GM04503 (cell line): Measurements from ENCODE around the gene TRIM51.
"Not testable (repeated sequence)": the region's sequence is repeated elsewhere in the genome, so short reads cannot be mapped to it uniquely, and the experiment has no call there.

Experiments
- DNase-seq: peaks from one replicate; pipeline ENCODE4 v3.0.0-alpha.2; 2012; ENCODE audit warnings: low read depth

TRIM51 gene, protein sequence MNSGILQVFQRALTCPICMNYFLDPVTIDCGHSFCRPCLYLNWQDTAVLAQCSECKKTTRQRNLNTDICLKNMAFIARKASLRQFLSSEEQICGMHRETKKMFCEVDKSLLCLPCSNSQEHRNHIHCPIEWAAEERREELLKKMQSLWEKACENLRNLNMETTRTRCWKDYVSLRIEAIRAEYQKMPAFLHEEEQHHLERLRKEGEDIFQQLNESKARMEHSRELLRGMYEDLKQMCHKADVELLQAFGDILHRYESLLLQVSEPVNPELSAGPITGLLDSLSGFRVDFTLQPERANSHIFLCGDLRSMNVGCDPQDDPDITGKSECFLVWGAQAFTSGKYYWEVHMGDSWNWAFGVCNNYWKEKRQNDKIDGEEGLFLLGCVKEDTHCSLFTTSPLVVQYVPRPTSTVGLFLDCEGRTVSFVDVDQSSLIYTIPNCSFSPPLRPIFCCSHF

DNA sequence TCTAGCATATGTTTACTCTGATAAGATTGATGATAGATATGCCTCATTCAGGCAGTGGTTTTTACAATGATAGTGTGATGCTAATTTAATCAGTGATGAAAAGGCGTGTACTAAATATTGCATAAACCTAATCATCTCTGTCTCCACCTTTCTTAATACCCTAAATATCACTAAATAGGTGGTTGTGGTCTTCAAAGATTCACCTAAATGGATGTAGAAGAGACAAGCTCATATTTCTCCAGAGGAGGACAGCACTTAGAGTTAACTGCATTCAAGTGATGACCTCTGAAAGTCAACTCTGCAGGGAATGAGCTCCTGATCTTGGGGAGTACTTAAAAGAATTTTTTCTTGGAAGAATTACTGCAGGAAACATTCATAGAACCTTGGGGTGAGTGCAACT, at the start of gene TRIM51:
TSS of gene TRIM51 (plus strand) at position 301 of the 400 bp plus-strand sequence. CDS start 2,132 bp downstream, outside the sequence.
- DNase-seq, result not testable (repeated sequence)

DNA sequence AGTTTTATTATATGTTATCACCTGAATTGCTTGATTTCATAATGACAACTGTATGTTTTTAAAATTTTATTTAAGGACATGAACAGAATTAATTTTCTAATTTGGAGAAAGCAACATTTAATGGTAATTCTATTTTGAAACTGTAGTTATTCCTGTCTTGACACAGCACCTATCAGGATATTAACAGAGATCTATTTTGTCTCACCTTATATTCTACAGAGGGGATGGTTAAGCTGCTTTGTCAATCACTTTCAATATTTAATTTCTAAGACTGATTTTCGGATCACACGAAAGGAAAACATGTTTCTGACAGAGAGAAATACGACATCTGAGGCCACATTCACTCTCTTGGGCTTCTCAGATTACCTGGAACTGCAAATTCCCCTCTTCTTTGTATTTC, 44.6 kb upstream of the TRIM51 start, which contains the start of gene OR5D16:
TSS of gene OR5D16 (plus strand) at position 301 of the 400 bp plus-strand sequence. CDS start at position 301, 0 bp downstream.
- no peak for DNase-seq

DNA sequence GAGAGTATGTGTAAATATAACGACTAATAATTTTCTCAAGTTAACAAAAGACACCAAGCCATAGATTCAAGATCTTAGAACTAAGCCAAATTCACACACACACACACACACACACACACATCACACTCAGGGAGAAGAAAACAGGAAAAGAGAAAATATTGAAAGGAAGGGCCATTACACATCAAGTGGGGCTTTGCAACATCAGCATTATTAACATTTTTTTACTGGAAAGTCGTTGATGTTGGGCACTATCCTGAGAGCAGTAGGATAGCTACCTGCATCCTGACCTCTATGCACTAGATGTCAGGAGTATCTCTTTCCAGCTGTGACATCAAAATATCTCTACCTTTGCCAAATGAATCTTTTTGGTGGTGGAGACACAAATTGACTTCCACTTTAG, 35.6 kb upstream of the TRIM51 start:
- no peak for DNase-seq

DNA sequence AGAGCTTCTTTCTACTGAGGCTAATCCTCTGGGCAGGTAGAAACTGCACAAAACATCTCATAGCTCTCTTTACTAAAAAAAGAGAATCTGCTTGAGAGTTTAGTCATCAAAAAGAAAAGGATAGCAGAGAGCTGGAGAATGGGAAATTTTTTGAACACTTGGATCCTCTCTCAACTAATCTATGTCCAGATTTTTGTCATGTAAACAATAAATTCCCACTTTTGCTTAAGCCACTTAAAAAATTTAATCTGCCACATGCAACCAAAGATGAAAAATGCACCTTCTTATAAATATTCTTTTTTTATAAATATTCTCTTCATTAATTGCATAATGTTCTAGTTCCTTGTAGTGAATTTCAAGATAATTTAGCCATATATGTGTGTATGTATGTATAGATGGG, 34.1 kb upstream of the TRIM51 start:
- no peak for DNase-seq

DNA sequence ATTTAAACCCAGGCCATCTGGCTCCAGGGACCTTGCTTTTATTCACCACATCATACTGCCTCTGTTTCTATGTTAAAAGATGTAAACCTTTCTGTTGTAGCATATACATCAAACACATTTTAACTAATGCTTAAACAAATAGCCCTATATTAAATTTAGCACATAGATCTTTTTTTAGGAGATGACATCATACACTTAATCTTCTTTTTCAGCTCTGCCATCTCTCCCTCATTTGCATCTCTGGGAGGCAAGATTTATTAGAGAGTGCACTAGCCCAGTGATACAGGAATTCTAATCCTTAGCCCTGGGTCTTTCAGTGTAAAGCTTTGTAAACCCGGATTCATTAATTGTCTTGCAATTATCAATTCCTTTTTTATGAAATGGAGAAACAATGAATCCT, 31.0 kb upstream of the TRIM51 start:
- DNase-seq, result no peak

DNA sequence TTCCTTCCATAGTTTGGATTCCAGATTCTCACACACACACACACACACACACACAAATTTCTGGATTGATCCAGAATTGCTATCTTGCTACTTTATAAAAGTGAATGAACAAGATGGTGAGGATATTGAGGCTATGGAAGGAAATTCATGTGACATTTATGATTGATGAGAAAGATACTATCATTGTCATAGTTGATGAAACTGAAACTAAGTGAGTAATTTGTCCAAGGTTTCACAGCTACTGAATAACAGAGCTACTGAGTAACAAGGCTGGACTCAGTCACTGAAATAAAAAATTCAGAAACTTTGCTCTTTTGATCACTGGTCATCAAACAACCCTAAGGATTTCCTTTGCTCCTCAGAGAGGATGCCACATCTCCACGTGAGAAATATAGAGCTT, 28.4 kb upstream of the TRIM51 start:
- DNase-seq, result no peak

DNA sequence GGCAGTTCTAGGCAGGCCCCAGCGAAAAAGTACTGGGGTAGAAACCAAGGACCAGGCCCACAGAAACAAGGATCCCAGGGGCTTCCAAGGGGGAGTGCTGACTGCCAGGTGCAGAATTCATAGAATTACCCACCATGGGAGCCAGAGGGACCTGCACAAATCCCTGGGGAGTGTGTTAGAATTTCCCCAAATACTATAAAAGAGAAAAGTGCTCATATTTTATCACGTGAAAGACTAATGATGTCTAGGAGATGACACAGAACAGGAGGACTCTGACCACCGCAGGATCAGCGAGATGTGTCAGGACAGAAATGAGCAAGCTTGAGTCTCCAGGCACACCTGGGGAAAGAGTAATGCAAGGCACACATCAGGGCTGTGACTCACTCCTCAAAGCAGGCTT, 15.7 kb upstream of the TRIM51 start:
- not testable (repeated sequence) for DNase-seq

DNA sequence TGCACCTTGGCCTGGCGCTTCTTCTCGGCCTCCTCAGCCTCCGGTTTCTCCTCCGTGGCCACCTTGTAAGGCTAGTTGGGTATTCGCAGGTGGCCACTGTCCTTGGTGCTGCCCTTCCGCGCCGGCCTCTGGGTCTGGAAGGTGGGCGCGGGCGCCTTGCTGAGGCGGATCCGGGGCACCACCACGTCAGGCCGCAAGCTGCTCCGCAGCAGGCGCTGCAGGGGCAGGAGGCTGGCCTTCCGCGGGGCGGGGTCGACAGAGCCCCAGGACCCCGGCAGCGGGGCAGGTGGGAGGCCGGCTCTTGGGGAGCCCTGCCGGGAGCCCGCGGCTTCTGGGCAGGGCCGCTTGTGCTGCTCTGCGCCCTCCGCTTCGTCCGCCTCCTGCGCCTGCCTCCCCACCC, 10.4 kb upstream of the TRIM51 start:
- DNase-seq, result not testable (repeated sequence)

DNA sequence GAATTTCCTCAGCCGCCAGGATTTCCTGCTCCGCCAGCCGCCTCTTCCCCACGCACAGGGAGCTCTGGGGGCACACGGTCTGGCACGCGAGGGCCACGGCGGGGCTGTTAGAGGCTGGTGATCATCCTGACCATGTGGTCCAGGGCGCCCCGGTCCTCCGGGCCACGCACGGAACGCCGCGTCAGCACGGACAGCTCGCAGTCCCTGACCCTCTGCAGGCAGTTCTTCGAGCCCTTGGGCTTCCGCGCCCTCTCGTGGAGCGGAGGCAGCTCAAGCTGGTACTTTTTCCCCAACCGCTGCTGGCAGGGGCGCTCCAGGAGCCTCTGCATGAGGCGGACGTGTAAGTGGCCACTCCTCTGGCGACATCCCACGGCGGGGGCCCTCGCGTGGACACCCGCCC, 10.0 kb upstream of the TRIM51 start:
- DNase-seq, result not testable (repeated sequence)

DNA sequence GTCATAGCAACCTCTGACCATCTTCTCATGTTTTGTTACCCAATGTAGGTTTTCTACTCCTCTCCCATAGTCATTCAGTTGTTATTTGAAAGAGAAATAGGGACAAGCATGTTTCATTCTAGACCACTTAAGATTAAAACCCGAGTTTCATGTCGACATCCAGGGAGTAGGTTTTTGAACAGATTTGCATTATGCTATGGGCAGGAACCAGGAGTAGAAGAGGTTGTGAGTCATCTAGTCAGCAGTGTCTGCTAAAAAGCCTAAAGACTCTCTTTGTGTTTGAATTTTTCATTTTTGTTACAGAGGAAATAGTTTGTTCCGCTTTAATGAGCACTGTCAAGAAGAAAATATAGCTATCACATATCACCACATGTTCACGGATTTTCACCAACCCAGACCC, 1.9 kb downstream of the TRIM51 start:
- DNase-seq, result not testable (repeated sequence)

DNA sequence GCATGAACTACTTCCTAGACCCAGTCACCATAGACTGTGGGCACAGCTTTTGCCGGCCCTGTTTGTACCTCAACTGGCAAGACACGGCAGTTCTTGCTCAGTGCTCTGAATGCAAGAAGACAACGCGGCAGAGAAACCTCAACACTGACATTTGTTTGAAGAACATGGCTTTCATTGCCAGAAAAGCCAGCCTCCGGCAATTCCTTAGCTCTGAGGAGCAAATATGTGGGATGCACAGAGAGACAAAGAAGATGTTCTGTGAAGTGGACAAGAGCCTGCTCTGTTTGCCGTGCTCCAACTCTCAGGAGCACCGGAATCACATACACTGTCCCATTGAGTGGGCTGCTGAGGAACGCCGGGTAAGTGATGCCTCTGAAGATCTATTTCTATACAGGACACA, 2.4 kb downstream of the TRIM51 start:
- not testable (repeated sequence) for DNase-seq

DNA sequence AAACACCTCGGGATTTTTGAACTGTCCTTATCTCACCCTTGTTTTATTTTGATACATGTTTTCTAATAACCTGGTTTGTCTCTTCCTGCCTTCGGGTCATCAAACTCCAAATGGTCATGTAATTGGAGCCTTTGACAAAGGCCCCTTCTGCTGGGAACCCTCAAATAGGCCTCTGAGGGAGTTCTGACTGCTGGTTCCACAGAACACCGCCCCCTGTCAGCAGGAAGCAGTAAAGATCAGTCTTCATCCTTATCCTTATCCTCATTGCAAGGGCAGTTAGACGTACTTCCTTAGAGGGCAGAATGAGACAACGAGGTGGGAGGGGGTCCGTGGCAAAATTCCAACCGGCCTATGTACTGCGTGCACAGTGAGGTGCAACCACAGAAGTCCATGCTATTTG, 12.1 kb downstream of the TRIM51 start:
- DNase-seq, result no peak

DNA sequence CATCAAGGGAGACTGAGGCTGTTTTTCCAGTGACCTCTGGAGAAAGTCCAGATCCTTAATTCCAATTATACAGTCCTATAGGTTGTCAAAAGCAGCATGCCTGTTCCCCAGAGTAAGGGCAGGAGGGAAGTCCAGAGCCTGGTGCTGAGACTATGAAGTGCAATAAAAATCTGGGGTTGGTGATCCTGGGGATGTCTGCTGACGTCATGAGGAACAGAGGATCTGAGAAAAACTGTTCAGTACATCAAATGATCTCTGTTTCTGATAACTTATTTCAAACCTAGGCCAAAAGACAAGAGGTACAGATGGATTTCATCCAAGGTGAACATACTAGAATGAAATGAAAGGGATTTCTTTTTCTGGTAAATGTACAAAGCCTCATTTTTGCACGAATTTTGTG, 19.2 kb downstream of the TRIM51 start:
- no peak for DNase-seq

DNA sequence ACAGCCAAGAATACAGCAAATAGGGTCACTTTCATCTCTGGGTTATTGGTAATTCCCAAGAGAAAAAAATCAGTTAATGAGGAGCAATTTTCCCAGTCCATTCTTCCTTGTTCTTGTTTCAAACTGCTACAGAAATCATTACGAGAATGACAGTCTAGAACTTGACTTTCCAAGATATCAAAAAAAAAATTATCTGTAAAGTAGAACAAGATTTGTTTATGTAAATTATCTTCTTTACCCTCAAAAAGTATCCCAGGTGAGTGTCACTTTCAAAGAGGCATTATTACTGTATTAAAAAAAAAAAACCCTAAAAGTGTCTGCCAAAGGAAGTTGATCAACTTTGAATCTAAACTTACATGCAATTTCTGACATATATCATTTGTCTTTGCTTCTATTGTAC, 31.4 kb downstream of the TRIM51 start, which contains the start of gene OR5W2:
TSS of gene OR5W2 (minus strand) at position 101 of the 400 bp plus-strand sequence. CDS start at position 101, 0 bp downstream.
- DNase-seq, result no peak

DNA sequence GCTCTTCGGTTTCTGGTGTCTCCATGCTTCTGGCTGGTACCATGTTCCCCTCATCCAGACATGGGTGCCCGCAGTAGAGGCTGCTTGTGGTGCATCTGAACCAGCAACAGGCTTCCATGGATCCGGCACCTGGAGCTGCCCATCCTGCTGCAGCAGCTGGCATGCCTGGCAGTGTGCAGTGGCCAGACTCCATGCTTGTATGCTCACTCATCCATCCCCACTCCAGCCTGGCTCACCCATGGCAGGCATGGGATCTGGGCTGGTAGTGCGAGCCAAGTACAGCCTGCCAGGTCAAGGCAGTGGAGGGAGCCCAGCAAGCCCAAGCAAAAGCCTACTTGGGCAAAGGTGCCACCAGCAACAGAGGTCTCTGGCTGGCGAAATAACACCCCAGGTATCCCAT, 37.4 kb downstream of the TRIM51 start:
- no peak for DNase-seq

DNA sequence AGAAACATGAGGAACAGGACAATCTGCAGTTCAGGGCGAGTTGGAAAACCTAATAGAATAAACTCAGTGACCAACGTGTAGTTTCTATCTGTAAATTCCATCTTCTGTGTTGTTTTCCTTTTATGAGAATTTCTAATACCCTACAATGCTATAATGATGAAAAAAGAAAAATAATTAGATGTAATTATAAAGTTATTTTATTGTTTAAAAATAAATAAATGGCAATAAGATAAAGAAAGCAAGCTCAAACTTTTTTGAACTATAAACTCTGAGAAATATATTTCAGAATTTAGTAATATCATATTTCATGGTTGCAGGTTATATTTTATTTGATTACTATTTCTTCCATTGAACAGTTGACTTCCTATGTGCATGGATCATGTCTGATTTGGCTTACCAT, 53.2 kb downstream of the TRIM51 start, which contains the start of gene OR5I1:
TSS of gene OR5I1 (minus strand) at position 101 of the 400 bp plus-strand sequence. CDS start at position 101, 0 bp downstream.
- DNase-seq, result no peak
